ENCODE results near the gene TMEM59L. TPM values are rescaled to one million over a fixed set of nuclear protein-coding genes. Genes with fewer than 3 reads are reported as not detected.

Gene TMEM59L
- total RNA-seq, result 90.2 TPM

DNA sequence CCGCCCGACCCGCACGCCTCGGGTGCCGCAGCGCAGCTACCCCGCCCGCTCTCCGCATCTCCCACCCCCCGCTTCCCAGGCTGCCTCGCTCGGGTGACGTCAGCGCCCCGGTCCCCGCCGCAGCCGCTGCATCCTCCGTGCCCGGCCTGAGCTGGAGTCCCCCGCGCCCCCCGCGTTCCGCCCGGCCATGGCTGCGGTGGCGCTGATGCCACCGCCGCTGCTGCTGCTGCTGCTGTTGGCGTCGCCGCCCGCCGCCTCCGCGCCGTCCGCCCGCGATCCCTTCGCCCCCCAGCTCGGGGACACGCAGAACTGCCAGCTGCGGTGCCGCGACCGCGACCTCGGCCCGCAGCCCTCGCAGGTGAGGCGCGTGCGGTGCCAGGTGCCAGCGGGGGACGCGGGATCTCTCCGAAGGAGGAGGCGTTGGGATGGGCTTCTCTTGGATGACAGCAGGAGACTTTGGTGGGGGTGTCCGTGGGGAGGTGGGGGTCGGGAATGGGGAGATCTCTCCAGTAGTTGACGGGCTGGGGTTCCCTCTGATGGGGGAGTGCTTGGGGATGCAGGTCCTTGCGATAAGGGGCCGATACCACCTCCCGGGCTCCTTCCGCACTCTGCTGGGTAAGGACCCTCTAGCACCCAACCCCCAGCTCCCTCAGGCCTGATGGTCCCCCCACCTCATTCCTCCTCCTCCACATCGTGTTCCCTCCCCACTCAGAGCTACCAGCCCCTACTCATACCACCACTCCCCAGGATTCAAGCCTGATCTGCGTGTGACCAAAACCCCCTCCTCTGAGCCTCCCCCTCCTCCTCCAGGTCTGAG, at the start of gene TMEM59L:
TMEM59L (plus strand) TSS at position 99 of the 817 bp plus-strand sequence; CDS start at position 188, 89 bp downstream.

DNA sequence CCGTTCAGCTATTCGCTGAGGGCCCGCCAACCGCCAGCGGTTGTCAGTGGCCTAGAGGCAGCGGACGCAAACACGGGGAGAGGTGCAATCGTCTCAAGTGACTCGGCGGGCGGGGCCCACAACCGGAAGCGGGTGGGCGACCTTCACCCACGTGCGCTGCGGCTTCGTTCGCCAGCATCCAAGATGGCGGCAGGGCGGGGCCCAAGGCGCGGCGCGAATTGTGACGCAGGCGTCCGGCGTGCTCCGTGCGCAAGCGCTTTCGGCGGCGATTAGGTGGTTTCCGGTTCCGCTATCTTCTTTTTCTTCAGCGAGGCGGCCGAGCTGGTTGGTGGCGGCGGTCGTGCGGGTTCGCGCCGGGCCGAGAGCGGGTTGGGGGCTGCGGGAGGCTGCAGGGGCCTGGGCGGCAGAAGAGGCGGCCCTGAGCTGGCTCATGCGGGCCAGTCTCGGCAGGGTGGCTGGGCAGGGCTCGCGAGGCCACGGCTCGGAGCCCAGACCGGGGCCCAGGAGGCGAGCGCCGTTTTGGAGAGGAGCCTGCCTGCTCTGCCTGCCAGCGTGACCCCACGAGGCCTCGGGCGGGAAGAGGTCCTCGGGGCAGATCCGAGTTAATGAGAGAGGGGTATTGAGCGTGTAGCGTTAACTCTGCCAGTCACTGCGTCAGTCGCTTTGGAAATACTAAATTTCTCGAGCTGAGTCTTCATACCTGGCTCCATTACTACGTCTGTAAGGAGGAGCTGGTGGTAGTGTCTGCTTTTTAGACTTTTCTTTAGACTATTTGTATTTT, 40.9 kb upstream of the TMEM59L start, which contains the start of gene UBA52:
UBA52 (plus strand) TSS at position 294 of the 781 bp plus-strand sequence. CDS start 1,444 bp downstream, outside the sequence.

DNA sequence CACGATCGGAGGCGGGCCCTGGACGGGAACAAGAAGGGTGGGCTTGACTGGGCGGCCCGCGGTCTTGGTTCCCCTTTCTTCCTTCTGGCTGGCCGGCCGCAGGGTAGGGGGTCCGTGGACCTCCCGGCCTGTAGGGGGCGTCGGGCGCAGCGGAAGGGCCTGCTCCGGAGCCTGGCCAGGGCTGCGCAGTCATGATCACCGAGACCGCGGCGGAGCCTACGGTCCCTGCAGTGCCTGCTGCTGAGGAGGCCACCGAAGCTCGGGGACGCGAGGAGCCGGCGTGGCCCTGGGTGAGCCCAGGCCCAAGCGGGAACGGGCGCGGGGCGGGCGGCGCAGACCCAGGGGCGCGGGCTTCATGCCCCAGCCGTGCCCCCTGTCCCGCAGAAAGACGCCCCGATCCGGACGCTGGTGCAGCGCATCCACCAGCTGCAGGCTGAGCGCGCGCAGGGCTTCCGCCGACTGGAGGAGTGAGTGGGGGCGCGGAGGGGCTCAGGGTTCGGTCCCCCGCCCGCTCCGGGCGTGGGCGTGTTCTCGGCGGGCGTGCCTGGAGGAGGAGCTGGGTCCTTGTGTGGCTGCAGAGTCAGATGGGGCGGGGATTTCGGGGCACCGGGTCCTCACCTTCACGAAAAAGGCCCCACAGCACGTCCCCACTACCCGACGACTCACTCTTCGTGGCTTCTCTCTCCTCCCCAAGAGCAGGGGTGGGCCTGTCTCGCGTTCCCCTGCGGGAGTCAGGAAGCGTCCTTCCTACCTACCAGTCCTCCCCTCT, 23.9 kb upstream of the TMEM59L start, which contains the start of gene REX1BD:
REX1BD (plus strand) TSS at position 188 of the 769 bp plus-strand sequence; CDS start at position 192, 4 bp downstream.

DNA sequence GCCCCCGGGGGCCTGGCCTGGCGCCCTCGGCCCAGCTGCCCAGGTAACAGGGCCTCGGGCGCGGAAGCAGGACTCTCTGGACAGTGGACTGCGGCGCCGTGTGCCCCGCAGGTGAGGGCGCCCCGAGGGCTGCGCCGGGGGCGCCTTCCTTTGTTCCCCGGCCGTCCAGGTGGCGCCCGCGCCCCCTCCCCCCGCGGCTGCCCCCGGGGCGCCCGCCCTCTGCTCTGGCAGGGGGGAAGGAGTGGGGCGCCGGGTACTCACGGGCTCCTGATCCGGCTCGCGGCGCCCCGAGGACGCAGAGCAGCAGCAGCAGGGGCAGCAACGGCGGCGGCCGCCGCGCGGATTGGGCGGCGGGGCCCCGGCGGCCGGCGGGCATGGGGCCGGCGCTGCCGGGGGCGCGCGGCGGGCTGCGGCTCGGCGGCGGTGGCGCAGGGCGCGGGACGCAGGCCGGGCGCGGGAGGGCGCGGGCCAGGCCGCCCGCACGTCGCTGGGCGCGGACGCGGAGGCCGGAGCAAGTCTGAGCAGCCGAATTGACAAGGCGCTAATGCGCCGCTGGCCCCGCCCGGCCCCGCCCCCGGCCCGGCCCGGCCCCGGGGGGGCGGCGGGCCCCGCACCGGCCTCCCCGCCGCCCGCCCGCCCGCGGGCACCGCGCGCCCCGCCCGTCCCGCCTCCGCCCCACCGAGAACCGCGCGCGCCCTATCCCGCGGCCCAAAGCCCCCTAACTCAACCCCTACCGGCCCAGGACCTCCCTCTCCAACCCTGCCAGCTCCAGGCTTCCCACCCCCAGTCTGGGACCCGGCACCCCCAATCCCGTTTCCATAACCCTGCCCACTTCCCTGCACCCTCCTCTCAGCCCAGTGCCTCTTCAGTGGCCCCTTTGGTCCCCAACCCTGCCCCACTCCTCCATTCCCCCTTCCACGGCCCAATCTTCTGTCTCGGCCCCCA, 6.1 kb upstream of the TMEM59L start, which contains the start of gene CRLF1:
CRLF1 (minus strand) TSS at position 519 of the 945 bp plus-strand sequence; CDS start at position 376, 143 bp downstream.

DNA sequence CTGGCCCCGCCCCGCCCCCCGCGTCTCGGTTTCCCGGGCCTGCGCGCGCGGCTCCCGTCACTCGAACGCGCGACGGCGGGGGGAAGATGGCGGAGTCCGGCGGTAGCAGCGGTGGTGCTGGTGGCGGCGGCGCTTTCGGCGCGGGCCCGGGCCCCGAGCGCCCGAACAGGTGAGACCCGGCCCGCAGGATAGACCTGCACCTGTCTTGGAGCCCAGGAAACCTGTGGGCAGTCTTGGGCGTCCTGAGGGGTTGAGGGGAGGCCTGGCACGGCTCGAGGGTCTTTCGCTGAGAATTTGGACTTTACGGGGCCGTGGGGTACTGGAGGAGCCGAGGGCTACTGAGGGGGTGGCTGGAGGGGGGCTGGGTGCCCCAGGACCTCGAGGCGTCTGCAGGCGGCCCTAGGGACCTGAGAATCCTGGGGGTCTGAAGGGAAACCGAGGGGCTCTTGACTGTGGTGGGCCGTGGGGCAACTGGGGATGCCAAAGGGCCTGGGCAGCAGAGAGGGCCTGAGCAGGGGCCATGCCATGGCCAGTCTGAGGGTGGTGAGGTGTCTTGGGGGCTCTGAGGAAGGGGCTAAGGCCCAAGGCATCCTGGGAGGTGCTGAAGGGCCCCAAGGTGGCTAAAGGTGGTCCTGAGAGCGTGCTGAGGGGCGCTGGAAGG, 24.4 kb downstream of the TMEM59L start, which contains the start of gene KLHL26:
KLHL26 (plus strand) TSS at position 60 of the 661 bp plus-strand sequence; CDS start at position 87, 27 bp downstream.

Small RNAs within 50 kb of the gene (small RNA-seq; reads per million reads assigned to genes)
- not detected for gene RN7SL155P

Other genes with a start within 250 kb of the TMEM59L start
- 0.46 TPM for gene GDF15, start 226.7 kb upstream of the TMEM59L start, total RNA-seq
- gene LRRC25, start 215.2 kb upstream of the TMEM59L start, total RNA-seq, result 1.2 TPM
- gene SSBP4, start 193.5 kb upstream of the TMEM59L start, total RNA-seq, result 51.9 TPM
- 75.4 TPM for gene ISYNA1, start 174.7 kb upstream of the TMEM59L start, total RNA-seq
- gene ELL, start 90.8 kb upstream of the TMEM59L start, total RNA-seq, result 9.2 TPM
- 171 TPM for gene FKBP8, start 69.3 kb upstream of the TMEM59L start, total RNA-seq
- gene KXD1, start 55.0 kb upstream of the TMEM59L start, total RNA-seq, result 25.8 TPM
- 632 TPM for gene UBA52, start 41.0 kb upstream of the TMEM59L start, total RNA-seq
- 20.8 TPM for gene REX1BD, start 24.1 kb upstream of the TMEM59L start, total RNA-seq
- 3.0 TPM for gene CRLF1, start 6.1 kb upstream of the TMEM59L start, total RNA-seq
- gene KLHL26, start 24.2 kb downstream of the TMEM59L start, total RNA-seq, result 8.3 TPM
- gene CRTC1, start 70.8 kb downstream of the TMEM59L start, total RNA-seq, result 11.8 TPM
- gene COMP, start 178.4 kb downstream of the TMEM59L start, total RNA-seq, result not detected
- 41.5 TPM for gene UPF1, start 219.1 kb downstream of the TMEM59L start, total RNA-seq

Data from diencephalon (tissue), 1 donor.